Measurements from ENCODE around the gene PTPN6. TPM values are rescaled to one million over a fixed set of nuclear protein-coding genes. Genes with fewer than 3 reads are reported as not detected.
A peak's percentile ranks its signal among the peaks of the same experiment; 100 is the strongest.
"Not testable (repeated sequence)": the region's sequence is repeated elsewhere in the genome, so short reads cannot be mapped to it uniquely, and the experiment has no call there.

PTPN6 gene
- 0.48 and 0.64 TPM in 2 replicates for polyA plus RNA-seq (2014; cell fraction: cytosol; rRNA removed)
- polyA plus RNA-seq (2014; cell fraction: nucleus; rRNA removed): 1.1 and 1.3 TPM in 2 replicates

- no peak for DNase-seq (ENCODE audit: low spot score)
Measured at GRCh38 chr12:6950811-6951540, at the start of gene PTPN6. TSS of gene PTPN6 (plus strand) at chr12:6951356. CDS start at chr12:6951513, 157 bp downstream.

DNA sequence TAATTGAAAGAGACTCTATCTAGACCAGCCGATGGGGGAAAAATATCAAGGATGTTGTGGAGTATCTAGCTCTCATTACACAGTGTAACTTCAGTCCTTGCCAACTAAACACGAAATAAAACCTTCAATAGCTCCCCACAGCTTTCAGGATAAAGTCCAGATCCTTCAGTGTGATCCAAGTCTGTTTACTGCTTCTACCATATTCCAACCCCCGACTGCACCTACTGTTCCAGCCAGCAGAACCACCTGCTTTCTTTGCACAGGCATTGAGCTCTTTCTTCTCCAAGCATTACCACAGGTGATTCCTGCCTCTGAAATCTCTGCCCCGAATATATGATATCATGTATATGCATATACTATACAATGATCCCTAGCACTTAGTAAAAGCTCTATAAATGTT lies 48.7 kb upstream of the PTPN6 start:
- no peak for DNase-seq (ENCODE audit: low spot score)

DNA sequence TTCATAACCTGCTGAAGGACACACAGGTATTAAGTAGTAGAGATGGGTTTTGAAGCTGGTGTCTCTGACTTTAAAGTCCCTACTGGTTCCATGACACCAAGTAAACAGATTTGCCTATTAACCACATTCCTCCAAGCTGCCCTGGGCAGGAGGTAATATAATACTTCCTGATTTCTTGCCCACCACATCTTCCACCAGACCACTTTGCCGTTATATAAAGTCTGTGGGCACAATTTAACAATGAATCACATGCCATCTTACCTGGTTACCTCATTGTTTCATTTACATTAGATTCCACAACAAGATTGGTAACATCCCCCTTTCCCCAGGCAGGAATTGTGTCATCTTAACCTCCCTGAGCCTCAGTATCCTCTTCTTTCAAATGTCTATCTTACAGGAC lies 47.4 kb upstream of the PTPN6 start:
- no peak for DNase-seq (ENCODE audit: low spot score)

DNA sequence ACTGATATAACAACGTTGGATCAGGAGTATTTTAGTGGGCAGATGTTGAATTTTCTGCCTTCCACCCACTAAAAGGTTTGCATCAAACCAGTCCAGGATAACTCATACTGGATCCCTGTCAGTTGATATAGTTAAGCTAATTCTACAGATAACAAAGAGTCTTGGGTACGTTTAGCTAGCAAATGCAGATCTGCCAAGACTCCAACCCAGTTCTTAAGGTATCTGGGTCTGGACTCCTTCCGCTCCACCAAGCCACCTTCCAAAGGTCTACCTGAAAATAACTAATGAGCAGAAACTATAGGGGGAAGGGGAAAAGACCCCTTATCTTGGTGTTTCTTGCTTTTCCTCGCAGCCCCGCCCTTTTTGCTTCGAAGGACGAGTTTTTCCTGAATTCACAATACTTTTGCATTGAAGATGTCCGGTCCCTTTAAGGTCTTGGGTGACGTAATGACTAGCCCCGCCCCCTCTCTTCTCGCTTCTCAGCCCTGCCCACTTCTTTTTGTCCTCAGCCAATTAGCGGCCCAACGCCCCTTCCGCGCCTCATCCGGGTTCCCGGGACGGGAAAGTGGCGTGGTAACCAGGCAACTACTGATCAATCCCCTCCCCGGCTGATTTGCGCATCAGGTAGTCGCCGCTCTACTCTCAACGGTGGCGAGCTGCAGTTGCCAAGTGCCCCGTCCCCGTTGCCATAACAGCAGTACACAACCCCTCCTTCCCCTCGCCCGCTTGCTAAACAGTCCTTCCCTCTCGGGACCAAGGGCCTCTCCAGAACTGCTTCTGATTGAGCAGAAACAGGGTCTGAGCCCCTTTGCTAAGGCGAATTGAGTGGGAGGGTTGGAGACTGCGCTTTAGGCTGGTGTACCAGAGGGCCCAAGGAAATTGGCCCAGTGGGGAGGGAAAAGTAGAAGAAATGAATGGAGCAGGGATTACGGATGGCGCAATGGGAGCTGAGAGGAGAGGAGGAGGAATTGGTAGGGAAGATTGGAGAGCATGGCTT lies 46.6 kb upstream of the PTPN6 start, which contains the start of gene LRRC23:
LRRC23 (plus strand) TSS at position 543 of the 997 bp plus-strand sequence. CDS start 812 bp downstream, outside the sequence.
- DNase-seq (ENCODE audit: low spot score): peak; percentile 98

DNA sequence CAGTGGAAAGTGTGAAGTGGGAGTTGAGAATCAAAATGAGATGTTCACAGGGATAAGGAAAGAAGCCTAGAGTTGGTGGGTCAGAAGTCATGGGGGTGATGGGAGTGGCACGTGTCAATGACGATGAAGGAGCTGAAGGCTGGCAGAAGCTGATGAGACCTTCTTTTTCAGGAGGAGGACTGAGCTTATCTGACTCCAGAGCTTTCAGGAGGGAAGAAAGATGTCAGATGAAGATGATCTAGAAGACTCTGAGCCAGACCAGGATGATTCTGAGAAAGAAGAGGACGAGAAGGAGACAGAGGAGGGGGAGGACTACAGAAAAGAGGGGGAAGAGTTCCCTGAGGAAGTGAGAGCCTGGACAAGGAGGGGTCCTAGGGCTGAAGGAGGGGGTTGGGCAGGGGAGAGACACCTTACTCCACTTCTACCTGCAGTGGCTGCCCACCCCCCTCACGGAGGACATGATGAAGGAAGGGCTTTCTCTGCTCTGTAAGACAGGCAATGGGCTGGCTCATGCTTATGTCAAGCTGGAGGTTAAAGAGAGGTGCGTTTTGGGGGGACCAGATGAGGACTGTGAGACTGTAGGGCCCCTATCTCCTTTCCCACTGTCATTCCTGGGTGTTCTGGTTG lies 45.6 kb upstream of the PTPN6 start:
- DNase-seq (ENCODE audit: low spot score): no peak

GRCh38 chr12:6908141-6908540 lies 43.0 kb upstream of the PTPN6 start:
- not testable (repeated sequence) for DNase-seq (ENCODE audit: low spot score)

DNA sequence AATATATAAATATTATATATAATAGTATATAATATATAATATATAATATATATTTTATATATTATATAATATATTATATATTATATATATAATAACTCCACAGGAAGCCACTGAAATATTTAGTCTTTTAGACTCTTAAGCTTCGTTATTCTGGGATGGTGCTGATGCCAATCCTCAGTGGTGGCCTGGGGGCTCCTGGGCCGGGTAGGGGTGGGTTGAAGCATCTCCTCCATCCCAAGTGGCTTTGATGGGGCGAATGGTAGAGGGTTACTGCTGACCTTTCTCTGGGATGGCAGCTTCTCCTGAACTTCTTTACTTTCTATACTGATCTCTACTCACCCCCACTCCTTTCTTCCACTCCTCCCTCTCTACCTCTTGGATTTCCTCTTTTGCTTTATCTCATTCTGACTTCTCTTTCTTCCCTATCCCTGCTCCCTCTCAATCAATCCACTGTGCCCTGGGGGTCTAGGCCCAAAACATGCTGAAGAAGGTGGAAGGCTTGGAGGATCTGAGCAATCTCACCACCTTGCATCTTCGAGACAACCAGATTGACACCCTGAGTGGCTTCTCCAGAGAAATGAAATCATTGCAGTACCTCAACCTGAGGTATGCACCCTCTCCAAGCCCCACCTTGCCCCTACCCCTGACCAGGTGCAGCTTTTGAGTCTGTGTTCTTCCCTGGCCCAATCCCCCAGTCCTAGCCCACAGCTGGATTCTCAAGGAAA lies 41.6 kb upstream of the PTPN6 start:
- no peak for DNase-seq (ENCODE audit: low spot score)

DNA sequence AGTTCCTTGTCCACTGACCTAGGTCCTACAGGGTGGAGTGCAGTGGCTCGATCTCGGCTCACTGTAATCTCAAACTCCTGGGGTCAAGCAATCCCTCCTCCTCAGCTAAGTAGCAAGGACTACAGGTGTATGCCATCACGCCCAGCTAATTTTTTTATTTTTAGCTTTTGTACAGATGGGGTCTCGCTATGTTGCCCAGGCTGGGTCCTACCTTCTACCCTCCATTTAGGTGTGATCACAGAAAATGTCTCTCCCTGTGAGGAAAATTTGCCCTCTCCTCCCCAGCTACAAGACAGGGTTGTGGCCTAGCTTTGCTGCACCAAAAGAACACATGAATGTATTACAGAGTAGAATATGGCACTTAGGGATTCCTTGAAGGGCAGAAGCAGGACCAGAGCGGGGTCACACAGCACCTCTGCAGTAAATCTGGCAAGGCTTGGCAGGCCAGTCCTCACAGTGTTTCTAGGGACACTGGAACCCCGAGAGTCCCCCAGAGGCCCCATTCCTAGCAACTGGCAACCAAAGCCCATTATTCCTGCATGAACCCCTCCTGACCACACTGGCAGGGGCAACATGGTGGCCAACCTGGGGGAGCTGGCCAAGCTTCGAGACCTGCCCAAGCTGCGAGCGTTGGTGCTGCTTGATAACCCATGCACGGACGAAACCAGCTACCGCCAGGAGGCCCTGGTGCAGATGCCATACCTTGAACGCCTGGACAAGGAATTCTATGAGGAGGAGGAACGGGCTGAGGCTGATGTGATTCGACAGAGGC lies 38.8 kb upstream of the PTPN6 start:
- DNase-seq (ENCODE audit: low spot score): no peak

GRCh38 chr12:6914246-6914946 lies 36.8 kb upstream of the PTPN6 start, which contains the start of gene ENO2:
TSS of gene ENO2 (plus strand) at chr12:6914580. CDS start at chr12:6915833, 1,253 bp downstream.
- peak; percentile 69 for DNase-seq (ENCODE audit: low spot score)

GRCh38 chr12:6914947-6915788 lies 36.0 kb upstream of the PTPN6 start:
- peak; percentile 96 for DNase-seq (ENCODE audit: low spot score)

- no peak for DNase-seq (ENCODE audit: low spot score)
Measured at GRCh38 chr12:6915789-6916285, 35.3 kb upstream of the PTPN6 start.

DNA sequence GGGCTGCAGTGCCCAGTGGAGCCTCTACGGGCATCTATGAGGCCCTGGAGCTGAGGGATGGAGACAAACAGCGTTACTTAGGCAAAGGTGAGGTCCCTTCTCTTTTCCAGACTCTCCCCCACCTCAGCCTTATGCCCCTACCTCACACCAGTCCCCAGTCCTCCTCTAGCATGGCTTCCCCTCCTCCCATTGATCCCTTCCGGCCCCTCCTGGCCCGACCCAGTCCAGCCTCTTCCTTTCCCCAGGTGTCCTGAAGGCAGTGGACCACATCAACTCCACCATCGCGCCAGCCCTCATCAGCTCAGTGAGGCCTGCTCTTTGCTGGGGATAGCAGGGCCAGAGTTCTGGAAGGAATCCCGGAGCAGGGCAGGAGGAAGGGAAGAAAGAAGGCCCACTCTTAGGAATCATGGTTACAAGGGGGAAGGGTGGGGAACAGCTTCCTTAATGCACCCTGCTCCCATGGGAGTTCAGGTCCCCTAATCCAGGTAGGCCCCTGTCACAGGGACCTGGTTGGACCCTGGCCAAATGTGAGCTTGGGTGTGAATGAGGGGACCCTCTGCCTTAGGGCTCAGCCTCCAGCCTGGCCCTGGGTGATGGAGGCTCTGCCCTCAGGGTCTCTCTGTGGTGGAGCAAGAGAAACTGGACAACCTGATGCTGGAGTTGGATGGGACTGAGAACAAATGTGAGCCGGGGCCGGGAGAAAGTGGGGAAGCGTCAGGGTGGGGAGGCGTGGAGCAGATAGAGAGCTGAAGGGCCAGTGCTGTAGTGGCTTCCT lies 34.5 kb upstream of the PTPN6 start:
- DNase-seq (ENCODE audit: low spot score): no peak

DNA sequence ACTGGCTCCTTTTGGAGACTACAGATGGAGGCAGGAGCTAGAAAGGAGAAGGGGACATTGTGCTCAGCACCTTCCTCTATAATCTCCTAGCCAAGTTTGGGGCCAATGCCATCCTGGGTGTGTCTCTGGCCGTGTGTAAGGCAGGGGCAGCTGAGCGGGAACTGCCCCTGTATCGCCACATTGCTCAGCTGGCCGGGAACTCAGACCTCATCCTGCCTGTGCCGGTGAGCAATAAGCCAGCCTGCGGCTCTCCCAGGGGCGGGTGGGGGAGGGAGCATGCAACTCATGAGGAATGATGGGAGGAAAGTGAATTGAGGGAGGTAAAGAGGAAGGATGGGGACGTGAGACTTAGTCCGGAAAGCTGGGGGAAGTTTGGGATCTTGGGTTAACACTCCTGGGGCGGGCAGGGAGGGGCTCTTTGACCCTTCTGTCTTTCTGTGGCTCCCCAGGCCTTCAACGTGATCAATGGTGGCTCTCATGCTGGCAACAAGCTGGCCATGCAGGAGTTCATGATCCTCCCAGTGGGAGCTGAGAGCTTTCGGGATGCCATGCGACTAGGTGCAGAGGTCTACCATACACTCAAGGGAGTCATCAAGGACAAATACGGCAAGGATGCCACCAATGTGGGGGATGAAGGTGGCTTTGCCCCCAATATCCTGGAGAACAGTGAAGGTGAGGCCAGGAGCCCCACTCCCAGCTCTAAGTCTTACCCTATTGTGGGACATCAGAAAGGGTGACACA lies 33.5 kb upstream of the PTPN6 start:
- no peak for DNase-seq (ENCODE audit: low spot score)

DNA sequence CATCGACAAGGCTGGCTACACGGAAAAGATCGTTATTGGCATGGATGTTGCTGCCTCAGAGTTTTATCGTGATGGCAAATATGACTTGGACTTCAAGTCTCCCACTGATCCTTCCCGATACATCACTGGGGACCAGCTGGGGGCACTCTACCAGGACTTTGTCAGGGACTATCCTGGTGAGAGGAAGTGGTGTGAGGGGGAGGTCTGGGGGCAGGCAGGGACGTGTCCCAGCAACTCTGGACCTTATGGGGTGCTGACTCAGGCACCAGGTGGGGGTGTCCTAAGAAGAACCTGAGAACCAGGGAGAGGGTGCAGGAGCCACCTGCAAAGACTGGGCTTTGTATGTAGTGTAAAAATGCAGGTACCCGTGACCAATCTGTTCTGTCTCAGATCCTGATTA lies 31.6 kb upstream of the PTPN6 start:
- DNase-seq (ENCODE audit: low spot score): no peak

DNA sequence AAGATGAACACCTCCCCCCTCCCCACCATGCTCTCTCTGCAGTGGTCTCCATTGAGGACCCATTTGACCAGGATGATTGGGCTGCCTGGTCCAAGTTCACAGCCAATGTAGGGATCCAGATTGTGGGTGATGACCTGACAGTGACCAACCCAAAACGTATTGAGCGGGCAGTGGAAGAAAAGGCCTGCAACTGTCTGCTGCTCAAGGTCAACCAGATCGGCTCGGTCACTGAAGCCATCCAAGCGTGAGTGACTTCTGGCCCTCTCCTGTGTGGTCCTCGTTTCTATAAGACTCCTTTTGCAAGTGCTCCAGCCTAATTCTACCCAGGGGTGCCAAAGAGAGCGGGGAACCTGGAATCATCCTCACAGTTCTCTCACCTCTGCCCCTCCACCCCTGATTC lies 29.6 kb upstream of the PTPN6 start:
- no peak for DNase-seq (ENCODE audit: low spot score)

DNA sequence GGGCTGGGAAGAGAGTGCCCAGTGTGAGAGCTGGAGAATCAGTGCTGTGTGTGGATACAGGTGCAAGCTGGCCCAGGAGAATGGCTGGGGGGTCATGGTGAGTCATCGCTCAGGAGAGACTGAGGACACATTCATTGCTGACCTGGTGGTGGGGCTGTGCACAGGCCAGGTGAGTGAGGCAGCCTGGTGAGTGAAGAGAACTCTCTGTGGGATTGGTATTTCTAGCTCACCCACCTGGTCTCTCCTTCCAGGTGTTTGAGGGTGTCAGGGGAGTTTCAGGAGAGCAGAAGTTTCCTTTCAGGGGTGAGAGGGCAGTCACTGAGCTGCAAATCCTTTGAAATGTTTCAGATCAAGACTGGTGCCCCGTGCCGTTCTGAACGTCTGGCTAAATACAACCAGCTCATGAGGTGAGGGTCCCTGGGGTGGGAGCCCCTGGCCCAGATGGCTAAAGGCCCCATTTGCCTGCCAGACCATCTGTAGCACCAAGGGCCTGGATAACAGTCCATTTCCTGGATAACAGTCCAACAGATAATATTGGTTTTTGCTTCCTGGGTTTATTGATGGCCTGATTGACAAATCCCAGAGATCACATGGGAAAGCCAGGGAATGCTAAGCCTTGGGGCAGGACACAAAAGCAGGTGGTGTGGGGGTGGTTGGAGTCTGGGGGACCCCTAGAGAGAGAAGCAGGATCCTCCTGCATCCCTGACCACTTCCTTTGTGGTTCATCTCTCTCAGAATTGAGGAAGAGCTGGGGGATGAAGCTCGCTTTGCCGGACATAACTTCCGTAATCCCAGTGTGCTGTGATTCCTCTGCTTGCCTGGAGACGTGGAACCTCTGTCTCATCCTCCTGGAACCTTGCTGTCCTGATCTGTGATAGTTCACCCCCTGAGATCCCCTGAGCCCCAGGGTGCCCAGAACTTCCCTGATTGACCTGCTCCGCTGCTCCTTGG lies 28.9 kb upstream of the PTPN6 start:
- no peak for DNase-seq (ENCODE audit: low spot score)

Measured in SK-N-DZ (cell line).